GM04503 (cell line): Measurements from ENCODE around the gene ADAM23.

Experiments
- DNase-seq: peaks from one replicate; pipeline ENCODE4 v3.0.0-alpha.2; 2012; ENCODE audit warnings: low read depth

Gene ADAM23

DNA sequence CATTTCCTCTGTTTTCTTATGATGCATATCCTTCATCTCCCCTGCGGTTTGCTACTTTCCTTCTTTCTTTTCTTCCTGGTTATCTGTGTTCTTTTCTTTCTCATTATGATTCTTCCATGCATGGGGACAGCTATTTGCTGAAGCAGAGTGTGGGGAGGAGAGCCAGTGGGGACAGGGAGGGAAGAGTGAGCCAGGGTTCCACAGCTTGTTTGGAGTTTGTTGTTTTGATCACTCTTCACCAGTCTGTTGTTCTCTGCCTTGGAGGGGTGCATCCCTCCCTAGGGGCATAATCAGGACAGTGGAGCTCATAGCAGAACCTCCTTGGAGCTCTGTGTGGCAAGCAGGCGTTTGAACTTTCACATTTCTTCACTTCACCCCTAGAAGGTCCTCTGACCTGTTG lies 68.0 kb downstream of the ADAM23 start:
- DNase-seq, result no peak

DNA sequence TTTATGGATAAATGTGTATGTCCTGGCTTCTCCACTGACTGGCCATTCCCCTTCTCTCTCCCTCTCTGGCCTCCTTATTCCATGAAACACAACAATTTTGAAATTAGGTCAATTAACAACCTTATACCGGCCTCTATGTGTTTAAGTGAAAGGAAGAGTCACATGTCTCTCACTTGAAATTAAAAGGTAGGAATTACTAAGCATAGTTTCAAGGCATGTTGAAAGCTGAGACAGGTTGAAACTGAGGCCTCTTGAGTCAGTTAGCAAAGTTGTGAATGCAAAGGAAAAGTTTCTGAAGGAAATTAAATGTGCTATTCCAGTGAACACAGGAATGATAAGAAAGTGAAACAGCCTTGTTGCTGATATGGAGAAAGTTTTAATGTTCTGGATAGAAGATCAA lies 69.7 kb downstream of the ADAM23 start:
- DNase-seq, result no peak

DNA sequence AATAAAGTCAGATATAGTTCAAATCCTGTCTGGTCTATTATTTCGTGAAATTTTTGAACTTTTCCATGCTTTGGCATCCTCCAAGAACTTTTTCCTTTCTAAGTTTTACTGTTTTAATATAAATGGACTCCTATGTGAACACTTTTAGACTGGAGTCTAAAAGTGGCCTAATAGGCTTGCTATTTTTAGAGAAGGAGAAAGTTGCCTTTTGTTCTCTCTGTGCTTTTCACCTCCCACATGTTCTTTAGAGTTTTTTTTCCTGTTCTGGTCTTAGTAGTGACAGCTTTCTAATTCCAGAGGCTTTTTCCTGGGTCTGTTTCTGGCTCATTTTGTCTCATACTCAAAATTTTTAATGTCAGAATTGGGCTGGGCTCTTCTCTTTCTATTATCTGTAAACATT lies 72.2 kb downstream of the ADAM23 start:
- DNase-seq, result no peak

DNA sequence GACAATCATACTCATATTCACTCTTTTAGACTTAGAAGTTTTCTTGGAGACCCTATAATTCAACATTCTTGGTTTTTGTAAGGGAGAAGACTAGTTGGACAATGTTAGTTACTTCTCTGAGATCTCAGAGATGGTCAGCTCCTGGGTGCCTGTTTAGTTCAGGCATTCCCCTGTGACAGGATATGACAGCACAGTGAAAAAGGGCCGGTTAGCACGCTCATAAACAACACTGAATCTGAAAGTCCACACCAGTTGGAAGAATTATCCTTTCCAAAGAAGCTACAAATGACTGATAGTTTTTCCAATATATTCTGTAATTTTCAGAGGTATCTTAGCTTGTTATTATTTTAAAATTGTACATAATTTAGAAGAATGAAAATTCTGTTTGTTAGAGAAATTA lies 75.7 kb downstream of the ADAM23 start:
- no peak for DNase-seq

DNA sequence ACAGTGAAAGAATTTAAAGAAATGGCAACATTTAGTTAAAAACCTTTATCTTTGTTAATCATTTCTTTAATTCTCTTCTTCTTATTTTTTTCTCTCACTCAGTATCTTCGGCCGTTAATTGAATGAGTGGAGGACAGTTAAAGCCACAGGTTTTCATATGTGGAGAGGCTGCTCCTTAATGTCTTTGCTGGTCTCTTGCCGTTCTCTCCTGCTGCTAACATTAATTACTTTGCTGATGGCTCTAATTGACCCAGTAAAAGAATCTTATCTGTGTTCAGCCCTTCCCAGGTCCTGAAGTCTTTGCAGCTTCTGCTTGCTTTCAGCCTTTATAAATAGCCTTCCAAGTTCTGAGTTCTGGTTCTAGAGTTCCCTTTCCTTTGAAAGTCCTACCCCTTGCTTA lies 77.1 kb downstream of the ADAM23 start:
- no peak for DNase-seq

DNA sequence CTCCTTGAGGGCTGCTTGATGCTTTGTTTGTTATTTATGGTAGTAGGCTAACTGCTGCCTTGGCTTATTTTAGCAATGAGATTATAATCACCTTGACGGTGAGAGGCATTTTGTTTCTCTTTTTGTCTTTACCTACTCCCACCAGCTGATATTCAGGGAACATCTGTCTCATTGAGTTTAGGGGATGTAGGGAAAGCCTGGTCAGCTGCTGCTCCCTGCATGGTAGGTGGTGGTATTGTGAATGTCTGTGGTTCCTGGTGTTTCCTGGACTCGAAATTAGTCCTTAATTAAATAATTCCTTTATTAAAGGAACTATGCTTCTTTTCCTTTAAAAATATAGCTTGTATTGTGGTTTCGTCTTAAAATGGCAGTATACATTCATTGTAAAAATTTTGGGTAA lies 77.8 kb downstream of the ADAM23 start:
- DNase-seq, result no peak

DNA sequence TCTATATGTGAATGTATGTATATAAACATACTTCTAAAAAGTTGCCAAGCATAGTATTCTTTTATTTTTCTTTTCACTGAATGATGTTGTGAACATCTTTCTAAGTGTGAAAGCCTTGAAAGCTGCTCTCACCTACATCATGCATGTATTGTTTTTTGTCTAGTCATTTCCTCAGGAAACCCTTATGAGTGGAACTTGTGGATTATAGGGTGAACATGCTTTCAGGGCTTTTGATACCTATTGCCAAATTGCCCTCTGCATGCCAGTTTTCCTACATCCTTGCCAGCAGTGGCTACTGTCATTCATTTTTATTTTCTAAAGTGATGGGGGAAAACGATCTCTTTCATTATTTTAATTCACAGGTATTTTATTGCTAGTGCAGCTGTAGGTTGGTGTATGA lies 78.3 kb downstream of the ADAM23 start:
- no peak for DNase-seq

DNA sequence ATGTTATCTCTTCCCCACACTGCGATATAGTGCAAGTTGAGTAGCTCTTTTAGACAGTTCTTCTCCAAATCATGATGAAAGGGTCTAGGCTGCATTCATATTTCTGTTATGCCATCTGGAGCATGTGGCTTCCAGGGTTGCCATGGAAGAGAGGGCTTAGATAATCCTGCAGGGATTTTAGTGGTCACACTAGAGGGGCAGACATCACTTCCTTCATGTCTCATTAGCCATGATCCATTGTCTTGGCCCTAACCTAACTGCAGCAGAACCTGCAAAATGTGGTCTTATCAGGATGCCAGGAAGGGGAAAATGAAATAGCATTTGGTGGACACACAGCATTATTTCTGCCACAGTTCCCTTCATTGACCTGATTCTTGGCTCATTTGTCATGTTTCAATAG lies 83.1 kb downstream of the ADAM23 start:
- DNase-seq, result no peak

DNA sequence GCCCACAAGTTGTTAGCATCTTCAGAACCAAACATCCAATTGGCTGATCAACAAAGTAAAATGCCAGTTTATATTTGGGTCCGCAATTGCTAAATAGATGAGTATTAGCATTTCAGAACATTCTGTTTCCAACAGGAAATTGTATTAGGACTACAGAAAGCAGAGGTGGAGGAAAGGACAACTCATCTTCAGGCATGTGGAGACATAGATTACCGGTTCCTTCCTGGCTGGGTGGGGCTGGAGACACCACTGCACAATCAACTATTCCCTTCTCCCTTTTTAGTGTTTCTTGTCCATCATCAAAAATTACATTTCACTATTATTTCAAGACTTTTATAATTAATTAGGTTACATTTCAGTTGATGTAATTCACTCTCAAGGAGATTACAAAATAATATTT lies 83.8 kb downstream of the ADAM23 start:
- DNase-seq, result no peak

DNA sequence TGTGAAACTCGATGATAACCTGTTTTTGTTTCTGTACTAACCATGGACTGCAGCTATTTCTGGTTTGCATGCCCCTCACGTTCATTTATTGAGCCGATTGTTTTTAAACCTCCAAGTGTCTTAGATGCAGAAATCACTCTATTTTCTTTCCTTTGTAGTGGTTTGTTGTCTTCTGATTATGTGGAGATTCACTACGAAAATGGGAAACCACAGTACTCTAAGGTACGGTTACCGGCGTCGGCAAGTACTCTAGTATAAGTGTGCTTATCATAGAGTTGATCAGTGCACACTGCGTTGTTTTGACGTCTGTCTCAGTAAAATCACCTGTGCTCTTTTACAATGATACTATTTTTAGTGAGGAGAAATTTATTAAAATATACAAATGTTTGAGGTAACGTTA lies 87.4 kb downstream of the ADAM23 start:
- no peak for DNase-seq

DNA sequence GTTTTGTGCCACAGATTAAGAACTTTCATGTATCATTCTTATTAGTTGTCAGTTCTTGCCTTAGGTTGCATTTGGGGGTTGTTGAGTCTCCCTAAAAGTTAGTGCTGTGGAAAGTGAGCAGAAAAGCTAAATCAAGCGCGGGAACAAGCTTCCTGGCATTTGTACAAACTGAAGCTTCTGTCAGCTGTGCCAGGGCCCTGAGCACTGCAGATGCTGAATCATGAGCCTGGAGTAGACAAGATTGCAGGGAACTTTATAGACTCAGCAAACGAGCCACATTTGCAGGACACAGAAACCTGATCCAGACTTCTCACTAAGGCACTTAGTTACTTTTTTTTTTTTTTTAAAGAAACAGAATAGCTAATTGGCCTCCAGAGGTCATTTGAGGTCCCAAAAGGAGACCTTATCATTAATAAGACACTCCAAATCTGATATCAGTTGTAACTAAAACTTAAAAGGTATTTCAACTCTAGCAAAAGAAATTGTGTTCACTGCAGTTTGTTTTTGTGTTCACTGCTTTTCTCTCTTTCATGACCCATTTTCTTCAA lies 88.7 kb downstream of the ADAM23 start:
- DNase-seq, result no peak

DNA sequence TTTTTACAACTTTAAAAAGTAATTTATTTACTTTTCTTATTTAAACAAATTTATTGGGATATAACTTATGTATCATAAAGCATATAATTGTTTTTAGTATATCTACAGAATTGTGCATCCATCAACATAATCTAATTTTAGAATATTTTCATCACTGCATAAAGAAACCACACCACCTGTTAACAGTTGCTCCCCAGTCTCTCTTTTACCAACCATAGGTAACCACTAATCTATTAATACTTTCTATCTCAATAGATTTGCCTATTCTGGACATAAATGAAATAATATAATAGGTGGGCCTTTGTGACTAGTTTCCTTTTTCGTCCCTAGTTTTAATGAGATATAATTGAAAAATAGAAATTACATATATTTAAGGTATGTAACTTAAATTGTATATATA lies 90.6 kb downstream of the ADAM23 start:
- no peak for DNase-seq

DNA sequence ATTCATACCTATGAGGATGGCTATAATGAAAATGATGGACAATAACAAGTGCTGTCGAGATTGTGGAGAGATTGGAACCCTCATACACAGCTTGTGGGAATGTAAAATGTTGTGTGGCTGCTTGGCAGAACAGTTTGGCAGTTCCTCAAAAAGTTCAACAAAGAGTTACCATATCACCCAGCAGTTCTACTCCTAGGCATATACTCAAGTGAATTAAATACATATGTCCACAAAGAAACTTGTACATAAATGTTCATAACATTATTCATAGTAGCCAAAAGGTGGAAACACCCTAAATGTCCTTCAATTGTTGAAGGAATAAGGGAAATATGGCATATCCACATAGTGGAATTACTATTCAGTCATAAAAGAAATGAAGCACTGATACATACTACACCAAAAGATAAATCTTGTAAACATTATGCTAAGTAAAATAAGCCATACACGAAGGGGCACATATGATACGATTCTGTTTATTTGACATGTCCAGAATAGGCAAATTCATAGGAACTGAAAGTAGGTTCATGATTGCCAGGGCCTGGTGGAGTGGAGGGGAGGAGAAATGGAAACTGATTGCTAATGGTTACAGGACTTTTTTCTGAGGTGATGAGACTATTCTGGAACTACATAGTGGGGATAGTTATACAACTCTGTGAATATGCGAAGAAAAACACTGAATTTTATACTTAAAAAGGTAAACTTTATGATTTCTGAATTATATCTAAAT lies 92.1 kb downstream of the ADAM23 start:
- DNase-seq, result no peak

DNA sequence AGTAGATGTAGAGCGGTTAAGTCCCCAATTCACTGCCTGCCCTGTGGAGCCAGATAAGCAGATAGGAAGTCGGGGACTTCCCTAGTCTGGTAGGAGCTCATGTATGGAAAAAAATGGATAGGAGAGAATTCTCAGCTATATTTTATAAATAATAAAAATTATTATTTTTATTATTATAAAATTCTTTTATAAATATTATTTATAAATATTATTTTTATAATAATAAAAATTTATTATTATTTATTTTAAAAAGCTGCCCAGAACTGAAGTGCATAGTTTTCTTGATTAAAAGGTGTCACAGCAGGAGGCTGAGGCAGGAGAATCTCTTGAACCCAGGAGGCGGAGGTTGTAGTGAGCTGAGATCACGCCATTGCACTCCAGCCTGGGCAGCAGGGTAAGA lies 97.4 kb downstream of the ADAM23 start:
- DNase-seq, result no peak

DNA sequence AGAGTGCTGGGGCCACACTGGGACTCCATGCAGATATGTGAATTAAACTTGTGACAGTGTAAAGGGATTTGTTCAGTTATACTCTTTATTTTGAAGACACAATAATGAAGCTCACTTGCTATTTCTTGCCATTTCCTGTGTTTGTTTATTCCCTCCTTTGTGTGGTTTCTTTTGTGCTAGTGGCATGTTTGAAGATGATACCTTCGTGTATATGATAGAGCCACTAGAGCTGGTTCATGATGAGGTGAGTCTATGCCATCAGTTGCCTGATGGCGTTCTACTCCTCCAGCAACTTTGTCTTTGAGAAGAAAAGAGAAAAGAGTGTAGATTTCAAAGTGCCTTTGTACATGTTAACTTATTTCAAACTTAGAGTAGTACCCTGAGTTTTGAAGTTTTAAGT lies 99.7 kb downstream of the ADAM23 start:
- no peak for DNase-seq

DNA sequence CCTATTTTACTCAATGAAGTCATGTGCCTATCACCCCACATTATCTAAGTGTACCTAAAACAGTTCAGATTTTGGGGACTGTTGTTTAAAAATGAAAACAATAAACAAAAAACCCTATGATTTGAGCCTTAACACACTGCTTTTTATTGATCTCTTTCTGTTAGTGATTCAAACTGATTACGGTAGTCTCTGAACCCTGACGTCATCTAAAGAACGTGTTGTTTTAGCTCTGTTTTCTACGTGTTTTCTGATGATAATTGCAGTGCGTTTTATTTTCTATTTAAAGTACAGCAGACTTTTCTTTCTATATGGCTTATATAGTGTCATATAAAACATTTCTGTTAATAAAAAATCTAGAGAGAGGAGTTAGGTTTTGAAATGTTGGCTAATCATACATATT lies 105.1 kb downstream of the ADAM23 start:
- DNase-seq, result no peak

DNA sequence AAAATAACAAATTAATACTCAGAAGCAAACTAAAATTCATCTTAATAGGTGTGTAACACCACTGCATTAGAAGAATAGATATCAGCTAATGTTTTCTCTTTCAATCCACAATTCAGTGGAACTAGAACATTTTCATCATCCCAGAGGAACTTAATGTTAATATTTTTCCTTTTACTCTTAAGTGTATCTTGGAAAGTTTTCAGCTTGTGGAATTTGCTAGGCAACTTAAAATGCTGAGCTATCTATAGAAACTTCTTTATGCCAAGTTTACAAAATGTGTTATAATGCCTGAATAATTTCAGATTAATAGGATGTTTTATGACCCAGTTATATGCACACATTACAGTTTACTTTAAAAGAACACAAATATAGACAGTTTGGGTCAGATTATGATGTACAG lies 112.4 kb downstream of the ADAM23 start:
- no peak for DNase-seq

DNA sequence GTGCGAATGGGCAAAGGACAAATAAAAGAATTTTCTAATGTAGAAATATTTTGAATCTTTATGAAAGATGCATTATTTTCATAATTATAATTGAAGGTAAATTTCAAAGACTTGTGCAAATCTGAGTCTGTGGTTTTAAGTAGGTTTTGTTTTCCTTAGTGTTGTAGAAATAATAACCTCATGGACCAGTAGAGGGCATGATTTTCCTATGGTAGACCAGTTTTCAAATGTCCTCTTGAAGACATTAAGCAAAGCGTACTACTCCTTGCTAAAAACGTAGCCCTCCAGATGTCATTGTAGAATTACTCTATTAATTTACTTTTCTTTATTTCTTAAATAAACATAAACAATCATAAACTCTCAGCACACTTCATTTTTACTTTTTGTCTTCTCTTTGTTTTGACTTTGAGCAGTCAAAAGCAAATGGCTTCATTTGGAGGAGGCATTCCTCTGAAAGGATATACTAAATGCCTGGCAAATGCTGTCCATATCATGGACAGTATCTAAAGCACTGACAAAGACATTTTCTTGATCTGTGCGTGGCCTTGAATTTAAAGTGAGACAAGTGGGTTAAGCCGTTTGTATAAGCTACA lies 113.1 kb downstream of the ADAM23 start:
- DNase-seq, result no peak

DNA sequence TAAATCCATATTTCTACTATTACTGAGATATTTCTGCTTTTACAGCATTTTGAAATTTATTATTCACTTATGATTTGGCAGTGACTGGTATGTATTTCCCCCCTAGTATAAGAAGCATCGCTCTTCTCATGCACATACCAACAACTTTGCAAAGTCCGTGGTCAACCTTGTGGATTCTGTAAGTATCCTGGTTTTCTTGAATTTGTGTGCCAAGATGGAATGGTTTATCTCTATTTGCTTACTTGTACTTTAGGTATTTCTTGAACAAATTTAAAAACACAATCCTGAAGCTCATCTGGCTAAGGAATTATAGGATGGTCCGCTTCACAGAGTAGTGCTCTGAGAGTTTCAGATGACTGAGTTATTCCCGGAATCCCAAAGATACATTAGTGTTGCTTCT lies 114.0 kb downstream of the ADAM23 start:
- no peak for DNase-seq

DNA sequence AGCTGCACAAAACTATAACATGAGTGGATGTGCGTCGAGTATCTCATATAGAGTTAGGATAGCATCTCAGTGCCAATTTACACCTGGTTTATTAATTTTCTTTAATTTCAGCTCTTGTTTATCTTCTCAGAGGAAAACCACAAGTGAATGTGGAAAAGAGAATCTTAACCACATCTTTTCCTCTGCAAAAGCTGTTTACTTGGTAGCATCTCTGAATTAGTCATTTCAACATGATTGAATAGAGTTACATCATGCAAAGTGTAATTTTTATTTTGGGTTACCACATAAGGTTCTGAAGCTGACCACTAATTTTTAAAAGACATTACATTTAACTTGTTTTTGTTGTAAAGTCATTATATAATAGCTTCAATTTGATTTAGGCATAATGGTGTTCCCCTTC lies 115.2 kb downstream of the ADAM23 start:
- no peak for DNase-seq

DNA sequence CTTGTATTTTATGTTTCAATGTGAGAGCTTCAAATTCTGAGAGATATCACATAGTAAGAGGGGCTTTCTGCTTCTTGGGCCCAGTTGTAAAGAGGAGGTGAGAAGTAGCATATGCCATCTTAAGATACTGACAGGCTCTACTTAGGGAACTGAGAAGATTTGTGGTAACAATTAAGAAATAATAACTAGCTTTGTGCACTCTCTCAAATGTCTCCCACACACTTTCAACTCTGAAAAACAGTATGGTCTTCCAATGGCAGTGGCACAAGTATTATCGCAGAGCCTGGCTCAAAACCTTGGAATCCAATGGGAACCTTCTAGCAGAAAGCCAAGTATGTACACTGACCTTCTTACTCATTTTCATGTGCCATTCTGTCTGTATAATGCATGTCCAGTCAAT lies 118.6 kb downstream of the ADAM23 start:
- DNase-seq, result no peak

DNA sequence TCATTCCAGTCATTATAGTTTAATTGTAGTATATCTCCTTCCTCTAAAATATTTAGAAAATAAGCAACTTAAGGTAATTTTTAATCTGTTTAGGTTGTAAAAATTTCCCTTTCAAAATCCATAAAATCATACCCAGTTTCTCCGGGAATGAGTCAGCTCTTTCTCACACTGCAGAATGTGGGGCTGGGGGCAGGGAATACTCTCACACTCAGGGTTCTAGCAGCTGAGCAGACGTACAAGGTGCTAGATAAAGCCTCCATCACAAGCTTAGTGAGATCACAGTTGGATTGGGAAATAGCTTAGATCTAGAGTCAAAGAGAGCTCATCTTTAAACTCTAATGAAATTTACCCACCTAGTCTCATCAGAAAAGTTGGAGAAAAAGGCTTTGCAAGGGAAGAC lies 119.0 kb downstream of the ADAM23 start:
- no peak for DNase-seq

DNA sequence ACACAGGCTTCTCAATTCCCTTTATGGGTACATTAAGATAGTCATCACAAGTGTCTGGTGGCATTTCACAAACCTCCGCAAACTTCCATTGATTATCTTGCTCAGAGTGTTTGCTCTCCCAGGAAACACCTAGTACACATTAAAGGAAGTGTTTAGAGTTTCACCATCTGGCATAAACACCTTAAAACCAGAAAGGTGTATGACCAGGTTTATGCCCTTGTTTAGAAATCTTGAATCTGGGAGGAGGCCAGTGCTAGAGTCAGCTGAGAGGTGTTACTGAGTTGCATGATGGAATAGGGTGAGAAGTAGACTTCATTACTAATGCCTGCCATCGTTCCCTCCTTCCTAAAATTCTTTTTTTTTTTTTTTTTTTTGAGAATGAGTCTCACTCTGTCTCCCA lies 120.0 kb downstream of the ADAM23 start:
- DNase-seq, result no peak

DNA sequence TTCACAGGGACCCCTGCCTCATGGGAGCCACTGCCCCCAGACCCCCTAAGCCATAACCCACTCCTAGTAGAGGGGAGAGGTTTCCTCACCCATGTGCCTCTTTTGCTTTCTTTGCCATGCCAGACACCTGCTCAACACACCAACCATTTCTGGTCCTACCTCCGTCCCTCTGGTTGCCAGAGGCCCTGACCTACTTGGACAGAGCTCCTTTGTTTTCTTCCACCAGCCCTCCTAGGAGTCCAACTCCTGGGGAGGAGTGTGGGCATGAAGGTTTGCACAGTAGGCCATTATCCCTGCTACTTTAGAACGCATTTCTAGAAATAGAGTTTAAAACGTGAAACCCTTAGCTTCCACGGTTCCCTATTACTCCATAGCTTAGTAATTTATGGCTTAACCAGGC lies 122.3 kb downstream of the ADAM23 start:
- DNase-seq, result no peak
